ENCODE data around the gene AP3S1. TPM values are rescaled to one million over a fixed set of nuclear protein-coding genes. Genes with fewer than 3 reads are reported as not detected.

AP3S1 gene
- total RNA-seq, 4 donors from 2014 or later, result 59.2 to 207 (median 149) TPM

DNA sequence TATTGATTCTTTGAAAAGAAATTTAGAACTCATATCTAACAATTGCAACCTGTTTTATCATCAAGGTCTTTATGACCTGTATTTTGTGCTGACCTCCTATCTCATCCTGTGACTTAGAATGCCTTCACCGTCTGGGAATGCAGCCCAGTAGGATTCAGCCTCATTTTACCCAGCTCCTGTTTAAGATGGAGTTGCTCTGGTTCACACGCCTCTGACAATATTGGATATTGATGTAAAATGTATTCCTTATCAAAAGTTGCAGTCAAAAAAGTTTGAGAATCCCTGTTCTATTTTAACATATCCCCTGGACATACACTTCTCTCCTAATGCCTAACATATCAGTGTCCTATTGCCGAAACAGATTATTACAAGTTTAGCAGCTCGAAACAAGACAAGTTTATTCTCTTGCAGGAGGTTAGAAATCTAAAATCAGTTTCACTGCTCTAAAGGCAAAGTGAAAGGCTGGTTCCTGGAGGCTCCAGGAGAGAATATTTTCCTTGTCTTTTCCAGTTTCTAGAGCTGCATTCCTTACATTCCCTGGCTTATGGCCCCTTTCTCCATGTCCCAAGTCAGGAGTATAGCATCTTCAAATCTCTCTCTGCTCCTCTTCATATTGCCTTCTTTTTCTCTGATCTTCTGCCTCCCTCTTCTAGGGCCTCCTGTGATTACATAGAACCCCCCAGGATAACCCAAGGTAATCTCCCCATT lies 89.0 kb downstream of the AP3S1 start:
- H3K27me3 ChIP-seq, result no peaks in the 10 kb centered on the region
- H3K4me3 ChIP-seq (replicated peaks in 1 of 3), result no peak overlapping the region
- H3K4me1 ChIP-seq, result no peaks in the 10 kb centered on the region
- 95 to 96% methylated on average over 4 of the region's 4 CpGs for WGBS, 2 donors
- no peaks in the 10 kb centered on the region for H3K36me3 ChIP-seq
- H3K27ac ChIP-seq, result no peak overlapping the region
- H3K9me3 ChIP-seq, result no peaks in the 10 kb centered on the region
- intact Hi-C loops (cut with DNase I), result no loop called here
- TF ChIP-seq POLR2A (IDR thresholded peaks at IDR 0.05), result no peak
- TF ChIP-seq CTCF (IDR thresholded peaks at IDR 0.05), result no peak
- no peak for DNase-seq

GRCh38 chr5:115932991-115933390 lies 91.3 kb downstream of the AP3S1 start:
- intact Hi-C loops (cut with DNase I), result no loop called here
- TF ChIP-seq CTCF (IDR thresholded peaks at IDR 0.05) (no peak), POLR2A (IDR thresholded peaks at IDR 0.05) (no peak)

DNA sequence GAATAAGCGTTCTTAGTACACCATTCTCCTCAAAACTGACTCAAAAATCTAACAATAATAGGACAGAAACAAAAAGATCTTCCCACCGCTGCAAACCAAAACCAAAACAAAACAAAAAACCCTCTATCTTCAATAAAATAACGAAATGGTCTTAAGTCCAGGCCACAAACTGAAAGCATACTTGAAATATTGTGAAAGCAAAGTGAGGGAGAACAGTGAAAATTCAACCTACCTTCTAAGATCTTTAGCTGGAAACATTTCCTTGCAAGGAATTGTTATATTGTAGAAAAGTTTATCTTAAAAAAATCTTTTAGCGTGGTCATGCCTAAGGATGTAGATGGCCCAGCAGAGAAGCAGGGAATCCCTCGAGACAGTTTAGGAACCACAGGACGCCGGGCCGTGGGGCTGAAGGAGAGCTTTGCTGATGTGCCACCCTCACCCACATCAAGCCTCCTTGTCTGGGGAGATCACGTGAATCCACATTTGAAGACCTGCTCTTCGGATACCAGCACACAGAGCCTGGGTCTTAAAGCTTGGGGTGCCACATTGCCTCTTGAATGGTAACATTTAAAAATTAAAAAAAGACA lies 92.7 kb downstream of the AP3S1 start:
- no peaks in the 10 kb centered on the region for H3K27me3 ChIP-seq
- H3K36me3 ChIP-seq, result no peaks in the 10 kb centered on the region
- H3K27ac ChIP-seq, result no peak overlapping the region
- no peak overlapping the region for H3K4me3 ChIP-seq (replicated peaks in 1 of 3)
- intact Hi-C loops (cut with DNase I), result no loop called here
- 89 to 94% methylated on average over 10 of the region's 10 CpGs for WGBS, 2 donors
- TF ChIP-seq POLR2A (IDR thresholded peaks at IDR 0.05), result no peak
- TF ChIP-seq CTCF (IDR thresholded peaks at IDR 0.05), result no peak
- H3K9me3 ChIP-seq, result no peaks in the 10 kb centered on the region
- DNase-seq, result no peak
- no peaks in the 10 kb centered on the region for H3K4me1 ChIP-seq

More at GRCh38 chr5:115932991-115933390, 91.3 kb downstream of the AP3S1 start:
- Histone ChIP-seq H3K4me1 (no peaks in the 10 kb centered on the region), H3K9me3 (no peaks in the 10 kb centered on the region), H3K36me3 (no peaks in the 10 kb centered on the region), H3K4me3 (replicated peaks in 1 of 3) (no peak overlapping the region), H3K27ac (no peak overlapping the region), H3K27me3 (no peaks in the 10 kb centered on the region)
- no peak for DNase-seq
- WGBS, 2 donors, result 92 to 95% methylated on average over 6 of the region's 6 CpGs

GRCh38 chr5:115936031-115936430 lies 94.3 kb downstream of the AP3S1 start:
- WGBS, 2 donors, result 86 to 96% methylated on average over 1 of the region's 1 CpG
- TF ChIP-seq POLR2A (IDR thresholded peaks at IDR 0.05) (no peak), CTCF (IDR thresholded peaks at IDR 0.05) (no peak)
- no peak for DNase-seq
- Histone ChIP-seq H3K4me1 (no peaks in the 10 kb centered on the region), H3K27ac (no peak overlapping the region), H3K27me3 (no peaks in the 10 kb centered on the region), H3K4me3 (replicated peaks in 1 of 3) (no peak overlapping the region), H3K36me3 (no peaks in the 10 kb centered on the region), H3K9me3 (no peaks in the 10 kb centered on the region)
- intact Hi-C loops (cut with DNase I), result no loop called here

- no peak overlapping the region for H3K27ac ChIP-seq
- DNase-seq, result no peak
- intact Hi-C loops (cut with DNase I), result no loop called here
- H3K9me3 ChIP-seq, result no peaks in the 10 kb centered on the region
- H3K27me3 ChIP-seq, result no peaks in the 10 kb centered on the region
- no peak for TF ChIP-seq CTCF (IDR thresholded peaks at IDR 0.05)
- no peak for TF ChIP-seq POLR2A (IDR thresholded peaks at IDR 0.05)
- WGBS, 2 donors, result 67 to 72% methylated on average over 4 of the region's 4 CpGs
- no peaks in the 10 kb centered on the region for H3K4me1 ChIP-seq
- H3K36me3 ChIP-seq, result no peaks in the 10 kb centered on the region
- no peak overlapping the region for H3K4me3 ChIP-seq (replicated peaks in 1 of 3)
These were observed 97.3 kb downstream of the AP3S1 start for GRCh38 chr5:115939059-115939458.
